IMR-90 (cell line): Measurements from ENCODE around the gene CCDC92. TPM values are rescaled to one million over a fixed set of nuclear protein-coding genes. Genes with fewer than 3 reads are reported as not detected.

Source experiments
- ATAC-seq: fragments of 200-7000 bp; cut with Tn5 transposase; 2 replicates; pipeline ENCODE4 v1.9.1; 2020; ENCODE audit warnings: low read depth, mild to moderate bottlenecking, moderate library complexity
- BruUV-seq: library from RNA; stranded (reverse); fragments of 400-500 nt; replicated peaks from 2 replicates; lab custom pipeline; 2021; lab: Mats Ljungman, UMichigan
- CTCF ChIA-PET: fragments of 300-600 bp; formaldehyde crosslinking; extraction: SDS; loops from one replicate; lab custom pipeline; 2021; ENCODE audit warnings: antibody characterized with exemption; lab: Yijun Ruan, JAX
- POLR2A ChIA-PET: fragments of 300-600 bp; sonication (Branson Sonifier 250); formaldehyde crosslinking; loops from one replicate; lab custom pipeline; 2022; ENCODE audit warnings: antibody characterized with exemption; ENCODE audit not compliant: unreplicated experiment; lab: Charles Lee
- DNase-seq: peaks from one replicate; pipeline ENCODE4 v3.0.0; 2013
- H2AFZ ChIP-seq: replicated peaks from 2 replicates; pipeline ENCODE3; 2013; ENCODE audit warnings: low read length, mild to moderate bottlenecking; ENCODE audit not compliant: poor library complexity
- H2AK5ac ChIP-seq: 2 replicates; pipeline ENCODE4 v1.6.1; 2013; ENCODE audit warnings: low read depth, low read length, inconsistent platforms
- H2AK9ac ChIP-seq: replicated peaks from 2 replicates; pipeline ENCODE3; 2013; ENCODE audit warnings: mild to moderate bottlenecking, low read depth, low read length, moderate library complexity; ENCODE audit not compliant: poor library complexity
- H2BK120ac ChIP-seq: 2 replicates; pipeline ENCODE4 v1.6.1; 2013; ENCODE audit warnings: low read depth, low read length, inconsistent platforms
- H2BK15ac ChIP-seq: 3 replicates; pipeline ENCODE4 v1.6.1; 2013; ENCODE audit warnings: low read depth, low read length, inconsistent platforms
- H2BK20ac ChIP-seq: 2 replicates; pipeline ENCODE4 v1.6.1; 2013; ENCODE audit warnings: low read depth, mild to moderate bottlenecking, inconsistent platforms, low read length, moderate library complexity
- H2BK5ac ChIP-seq: 2 replicates; pipeline ENCODE4 v1.6.1; 2013; ENCODE audit warnings: mild to moderate bottlenecking, low read depth, low read length, inconsistent platforms; ENCODE audit not compliant: poor library complexity, severe bottlenecking
- H3K14ac ChIP-seq: replicated peaks from 2 replicates; pipeline ENCODE4 v1.6.1; 2013; ENCODE audit warnings: low read depth, low read length, inconsistent platforms
- H3K18ac ChIP-seq: 2 replicates; pipeline ENCODE4 v1.6.1; 2013; ENCODE audit warnings: low read depth, low read length, control low read depth
- H3K23ac ChIP-seq: 2 replicates; pipeline ENCODE4 v1.6.1; 2013; ENCODE audit warnings: low read depth, low read length, inconsistent platforms
- H3K27ac ChIP-seq: 2 replicates; pipeline ENCODE4 v1.5.1; 2013; ENCODE audit warnings: mild to moderate bottlenecking, control low read depth, low read length; ENCODE audit not compliant: insufficient read depth
- H3K27me3 ChIP-seq: 2 replicates; pipeline ENCODE4 v1.6.1; 2013; ENCODE audit warnings: low read length; ENCODE audit not compliant: control insufficient read depth, insufficient read depth
- H3K36me3 ChIP-seq: 2 replicates; pipeline ENCODE4 v1.6.1; 2013; ENCODE audit warnings: low read length, mixed read lengths; ENCODE audit not compliant: control insufficient read depth, insufficient read depth
- H3K4ac ChIP-seq: 2 replicates; pipeline ENCODE4 v1.6.1; 2013; ENCODE audit warnings: low read depth, low read length, inconsistent platforms
- H3K4me1 ChIP-seq: 2 replicates; pipeline ENCODE4 v1.6.1; 2013; ENCODE audit warnings: low read length, mixed read lengths; ENCODE audit not compliant: control insufficient read depth, insufficient read depth
- H3K4me2 ChIP-seq: 2 replicates; pipeline ENCODE4 v1.6.1; 2013; ENCODE audit warnings: low read depth, mild to moderate bottlenecking, control low read depth, low read length, moderate library complexity
- H3K4me3 ChIP-seq: 2 replicates; pipeline ENCODE4 v1.5.1; 2013; ENCODE audit warnings: low read depth, mild to moderate bottlenecking, control low read depth, low read length, moderate library complexity; ENCODE audit not compliant: insufficient read depth
- H3K56ac ChIP-seq: 2 replicates; pipeline ENCODE4 v1.6.1; 2013; ENCODE audit warnings: low read length, inconsistent platforms; ENCODE audit not compliant: insufficient read depth; ENCODE audit errors: extremely low read depth
- H3K79me1 ChIP-seq, 2 experiments: 2 replicates each; pipeline ENCODE4 v1.6.1; 2013; ENCODE audit warnings: low read length in 2 of 2, inconsistent platforms in 1 of 2, low read depth in 1 of 2
- H3K9ac ChIP-seq: 2 replicates; pipeline ENCODE4 v1.6.1; 2013; ENCODE audit warnings: low read depth, low read length, control low read depth
- H3K9me1 ChIP-seq: 2 replicates; pipeline ENCODE4 v1.6.1; 2013; ENCODE audit warnings: low read length, inconsistent platforms; ENCODE audit not compliant: insufficient read depth
- H3K9me3 ChIP-seq: 2 replicates; pipeline ENCODE4 v1.6.1; 2013; ENCODE audit warnings: low read length; ENCODE audit not compliant: control insufficient read depth, insufficient read depth
- H4K20me1 ChIP-seq: 2 replicates; pipeline ENCODE4 v1.6.1; 2013; ENCODE audit warnings: low read length, inconsistent platforms; ENCODE audit not compliant: insufficient read depth
- H4K5ac ChIP-seq: 2 replicates; pipeline ENCODE4 v1.6.1; 2013; ENCODE audit warnings: mild to moderate bottlenecking, low read depth, low read length, control low read depth
- H4K8ac ChIP-seq, 2 experiments: 2 replicates each; pipeline ENCODE4 v1.6.1; 2013; ENCODE audit warnings: low read depth in 2 of 2, low read length in 2 of 2, control low read depth in 1 of 2, inconsistent platforms in 1 of 2
- H4K91ac ChIP-seq: 2 replicates; pipeline ENCODE4 v1.6.1; 2013; ENCODE audit warnings: low read depth, low read length, inconsistent platforms; ENCODE audit not compliant: insufficient read depth
- BHLHE40 ChIP-seq: fragments of 150-350 bp; IDR thresholded peaks from 2 replicates; pipeline ENCODE4 v1.6.1; 2016; ENCODE audit warnings: mild to moderate bottlenecking, low read depth, low read length
- CTCF ChIP-seq: conservative IDR thresholded peaks from 2 replicates; pipeline ENCODE4 v1.5.1; 2012; ENCODE audit warnings: mild to moderate bottlenecking, low read depth, low read length, improper control_type of control experiment
- FOS ChIP-seq: fragments of 150-350 bp; IDR thresholded peaks from 2 replicates; pipeline ENCODE4 v1.6.1; 2016; ENCODE audit warnings: low read depth, low read length
- MAFK ChIP-seq: IDR thresholded peaks from 2 replicates; pipeline ENCODE4 v1.6.1; 2012; ENCODE audit warnings: low read depth, low read length, improper control_type of control experiment
- MAZ ChIP-seq: IDR thresholded peaks from 2 replicates; pipeline ENCODE4 v1.6.1; 2012; ENCODE audit warnings: low read depth, mild to moderate bottlenecking, low read length, improper control_type of control experiment, moderate library complexity, borderline replicate concordance
- MXI1 ChIP-seq: IDR thresholded peaks from 2 replicates; pipeline ENCODE4 v1.6.1; 2012; ENCODE audit warnings: low read depth, mild to moderate bottlenecking, low read length, moderate library complexity, borderline replicate concordance
- NFE2L2 ChIP-seq: fragments of 150-350 bp; IDR thresholded peaks from 2 replicates; pipeline ENCODE4 v1.6.1; 2016; ENCODE audit warnings: low read depth, mild to moderate bottlenecking, low read length
- SMC3 ChIP-seq: fragments of 150-350 bp; IDR thresholded peaks from 2 replicates; pipeline ENCODE4 v1.6.1; 2016; ENCODE audit warnings: low read depth, mild to moderate bottlenecking, antibody characterized with exemption, low read length, moderate library complexity
- USF2 ChIP-seq: fragments of 150-350 bp; IDR thresholded peaks from 2 replicates; pipeline ENCODE4 v1.6.1; 2017; ENCODE audit warnings: mild to moderate bottlenecking, antibody characterized with exemption, low read length, low read depth
- WGBS, 2 experiments: methylation state at CpG; one replicate each; pipeline versions ENCODE4 v1.1.5 to v1.1.7; 2013; ENCODE audit warnings: missing lambda C conversion rate in 2 of 2; ENCODE audit not compliant: insufficient read length in 1 of 2; ENCODE audit errors: extremely low coverage in 2 of 2; 5-methylcytosine and 5-hydroxymethylcytosine counted together
- dilution Hi-C: fragments of 300-500 bp; cut with HindIII; formaldehyde crosslinking; loops from one replicate; pipeline ENCODE4 v1.14.3; 2018; ENCODE audit warnings: low sequenced_read_pairs; ENCODE audit not compliant: unreplicated experiment
- in situ Hi-C: fragments of 300-500 bp; cut with MboI; formaldehyde crosslinking; loops from 3 replicates; pipeline ENCODE4 v1.14.3; 2019; ENCODE audit warnings: low sequenced_read_pairs, inconsistent platforms, mixed read lengths
- intact Hi-C: fragments of 100-400 bp; cut with micrococcal nuclease; formaldehyde crosslinking; loops from 2 replicates; pipeline ENCODE4 v1.10.0; 2022
- polyA plus RNA-seq, 3 experiments: library from polyadenylated mRNA; depleted of rRNA; stranded (reverse); fragments of >200 nt; gene quantifications; 2 replicates each; pipeline ENCODE4 v1.2.3, GENCODE V29; 2012; ENCODE audit warnings: low replicate concordance in 1 of 3
- total RNA-seq: library from RNA; depleted of rRNA; stranded (reverse); fragments of >200 nt; gene quantifications from 2 replicates; pipeline ENCODE4 v1.2.3, GENCODE V29; 2012

The CCDC92 gene
- total and polyA plus RNA-seq, 2 of the 4 experiments (the other 2 are of a cell fraction), result 5.7 to 55.5 TPM

- Histone ChIP-seq H2AK9ac (no peak overlapping the region), H3K14ac (no peak overlapping the region), H3K4me1 (peaks cover 3% of the 10 kb centered on the region), H3K9ac (no peak overlapping the region), H3K4me2 (no peak overlapping the region), H3K23ac (no peak overlapping the region), H4K20me1 (no peaks in the 10 kb centered on the region), H2BK120ac (no peak overlapping the region), H3K4me3 (no peak overlapping the region), H4K91ac (no peak overlapping the region), H3K27me3 (peaks cover 8% of the 10 kb centered on the region), H3K27ac (no peak overlapping the region), H3K4ac (no peak overlapping the region), H2BK5ac (no peak overlapping the region), H3K56ac (no peak overlapping the region), H2AK5ac (no peak overlapping the region), H2BK15ac (no peak overlapping the region), H3K9me3 (no peaks in the 10 kb centered on the region), H4K5ac (no peak overlapping the region), H3K18ac (no peak overlapping the region), H3K36me3 (no peaks in the 10 kb centered on the region), H2BK20ac (no peak overlapping the region), H3K79me1 (no peaks in the 10 kb centered on the region), H2AFZ (peak overlapping the region; percentile 11), H4K8ac (no peak overlapping the region), H3K9me1 (no peaks in the 10 kb centered on the region; the same call in 1 of the 2 replicates)
- TF ChIP-seq SMC3 (no peak), MAFK (no peak), MXI1 (no peak), USF2 (no peak), CTCF (no peak), NFE2L2 (no peak), FOS (no peak), MAZ (no peak), BHLHE40 (no peak)
- no peak for ATAC-seq
- in situ Hi-C loops, result no loop called here
- no TSS peak for BruUV-seq
- intact Hi-C loops, result no loop called here
- dilution Hi-C loops, result no loop called here
- 60% methylated on average over 11 of the region's 25 CpGs; no CpG with 5 or more reads in 1 of the 2 experiments for WGBS, 2 experiments
- ChIA-PET POLR2A (no interaction called here), CTCF (no interaction called here)
- no peak for DNase-seq
These were observed 59.9 kb downstream of the CCDC92 start for GRCh38 chr12:123912415-123913380.
